ENCODE results near the gene C1orf74. TPM values are rescaled to one million over a fixed set of nuclear protein-coding genes. Genes with fewer than 3 reads are reported as not detected.
A peak's percentile ranks its signal among the peaks of the same experiment; 100 is the strongest.

The C1orf74 gene
- total and polyA plus RNA-seq, 8 donors = 1.8 to 3.4 (median 3.1) TPM

- ATAC-seq (no peak), DNase-seq (no peak)
- intact Hi-C loops (cut with DNase I) = no loop called here
- H3K36me3 ChIP-seq = peaks cover 0 to 40% of the 10 kb centered on the region in 2 donors
- H3K4me3 ChIP-seq = no peak overlapping the region
- H3K9me3 ChIP-seq = no peaks in the 10 kb centered on the region
- no peak for TF ChIP-seq CTCF (IDR thresholded peaks at IDR 0.05)
- no peak overlapping the region for H3K27ac ChIP-seq
- no peaks in the 10 kb centered on the region for H3K27me3 ChIP-seq
- H3K4me1 ChIP-seq = peaks cover 1 to 6% of the 10 kb centered on the region in 2 donors
These were observed 9.8 kb downstream of the C1orf74 start for GRCh38 chr1:209774592-209774991.

- H3K27me3 ChIP-seq = no peaks in the 10 kb centered on the region
- no peak for DNase-seq
- no peak overlapping the region for H3K4me3 ChIP-seq
- no peak overlapping the region for H3K27ac ChIP-seq
- no peak for ATAC-seq
- peaks cover 8 to 31% of the 10 kb centered on the region in 2 donors for H3K4me1 ChIP-seq
- intact Hi-C loops (cut with DNase I) = no loop called here
- peaks cover 0 to 19% of the 10 kb centered on the region in 2 donors for H3K36me3 ChIP-seq
- no peak for TF ChIP-seq CTCF (IDR thresholded peaks at IDR 0.05)
- H3K9me3 ChIP-seq = no peaks in the 10 kb centered on the region
These were observed 12.2 kb downstream of the C1orf74 start for GRCh38 chr1:209772126-209772525.

GRCh38 chr1:209770636-209771415, 13.5 kb downstream of the C1orf74 start:
- H3K36me3 ChIP-seq = peaks cover 0 to 8% of the 10 kb centered on the region in 2 donors
- H3K9me3 ChIP-seq = no peaks in the 10 kb centered on the region
- ATAC-seq (no peak), DNase-seq (no peak)
- peaks cover 8 to 44% of the 10 kb centered on the region in 2 donors for H3K4me1 ChIP-seq
- H3K27me3 ChIP-seq = no peaks in the 10 kb centered on the region
- no peak overlapping the region for H3K4me3 ChIP-seq
- H3K27ac ChIP-seq = no peak overlapping the region
- no peak for TF ChIP-seq CTCF (IDR thresholded peaks at IDR 0.05)
- intact Hi-C loops (cut with DNase I) = no loop called here

- Histone ChIP-seq H3K27ac (peak overlapping the region; percentile 51 to 87), H3K4me3 (peak overlapping the region in 1 of 2 donors; percentile 29), H3K27me3 (no peaks in the 10 kb centered on the region), H3K36me3 (no peaks in the 10 kb centered on the region), H3K9me3 (no peaks in the 10 kb centered on the region), H3K4me1 (peaks cover 8 to 49% of the 10 kb centered on the region in 2 donors)
- no peak for DNase-seq
- TF ChIP-seq CTCF (IDR thresholded peaks at IDR 0.05) = no peak
- intact Hi-C loops (cut with DNase I) = no loop called here
- ATAC-seq = no peak
These were observed 14.4 kb downstream of the C1orf74 start for GRCh38 chr1:209769971-209770370.

GRCh38 chr1:209769171-209769904, 15.0 kb downstream of the C1orf74 start:
- Histone ChIP-seq H3K36me3 (no peaks in the 10 kb centered on the region), H3K27me3 (no peaks in the 10 kb centered on the region), H3K9me3 (no peaks in the 10 kb centered on the region), H3K4me1 (peaks cover 8 to 49% of the 10 kb centered on the region in 2 donors), H3K27ac (peak overlapping the region; percentile 51 to 87), H3K4me3 (peak overlapping the region in 1 of 2 donors; percentile 29)
- DNase-seq (peak in 3 of 4 donors; percentile 61 to 79 (median 69)), ATAC-seq (peak; percentile 78)
- no peak for TF ChIP-seq CTCF (IDR thresholded peaks at IDR 0.05)
- intact Hi-C loops (cut with DNase I) = no loop called here

All from left lung (tissue), 10 donors.